Measurements from ENCODE around the gene NRAP.

The NRAP gene

GRCh38 chr10:113605268-113605978 lies 58.4 kb downstream of the NRAP start:
- no peak for DNase-seq (ENCODE audit: low read depth in 2 of 2)

GRCh38 chr10:113604572-113604971 lies 59.3 kb downstream of the NRAP start:
- DNase-seq (ENCODE audit: low read depth in 2 of 2) = no peak

GRCh38 chr10:113603057-113603777 lies 60.6 kb downstream of the NRAP start:
- no peak for DNase-seq (ENCODE audit: low read depth in 2 of 2)

- no peak for DNase-seq (ENCODE audit: low read depth in 2 of 2)
Observed at GRCh38 chr10:113600569-113600968, 63.3 kb downstream of the NRAP start.

- DNase-seq (ENCODE audit: low read depth in 2 of 2) = no peak
Observed at GRCh38 chr10:113594652-113595051, 69.2 kb downstream of the NRAP start.

GRCh38 chr10:113592380-113592779 lies 71.5 kb downstream of the NRAP start:
- DNase-seq (ENCODE audit: low read depth in 2 of 2) = no peak

- DNase-seq (ENCODE audit: low read depth in 2 of 2) = no peak
Observed at GRCh38 chr10:113590581-113590980, 73.3 kb downstream of the NRAP start.

- DNase-seq (ENCODE audit: low read depth in 2 of 2) = no peak
Observed at GRCh38 chr10:113589201-113589770, 74.6 kb downstream of the NRAP start.

- DNase-seq (ENCODE audit: low read depth in 2 of 2) = no peak
Observed at GRCh38 chr10:113585949-113586348, 77.9 kb downstream of the NRAP start.

GRCh38 chr10:113583571-113583970 lies 80.3 kb downstream of the NRAP start:
- DNase-seq (ENCODE audit: low read depth in 2 of 2) = no peak

- DNase-seq (ENCODE audit: low read depth in 2 of 2) = no peak
Observed at GRCh38 chr10:113581092-113581491, 82.7 kb downstream of the NRAP start.

GRCh38 chr10:113578773-113579172 lies 85.1 kb downstream of the NRAP start:
- no peak for DNase-seq (ENCODE audit: low read depth in 2 of 2)

GRCh38 chr10:113576852-113577251 lies 87.0 kb downstream of the NRAP start:
- no peak for DNase-seq (ENCODE audit: low read depth in 2 of 2)

- no peak for DNase-seq (ENCODE audit: low read depth in 2 of 2)
Observed at GRCh38 chr10:113573368-113573767, 90.5 kb downstream of the NRAP start.

- no peak for DNase-seq (ENCODE audit: low read depth in 2 of 2)
Observed at GRCh38 chr10:113572520-113573290, 91.1 kb downstream of the NRAP start.

GRCh38 chr10:113569576-113569975 lies 94.3 kb downstream of the NRAP start:
- no peak for DNase-seq (ENCODE audit: low read depth in 2 of 2)

GRCh38 chr10:113566888-113567287 lies 97.0 kb downstream of the NRAP start:
- DNase-seq (ENCODE audit: low read depth in 2 of 2) = no peak

- no peak for DNase-seq (ENCODE audit: low read depth in 2 of 2)
Observed at GRCh38 chr10:113565364-113565763, 98.5 kb downstream of the NRAP start.

GRCh38 chr10:113563306-113564088 lies 100.3 kb downstream of the NRAP start:
- peak; percentile 13 to 19 for DNase-seq (ENCODE audit: low read depth in 2 of 2)

GRCh38 chr10:113562704-113563103 lies 101.1 kb downstream of the NRAP start:
- DNase-seq (ENCODE audit: low read depth in 2 of 2) = no peak

GRCh38 chr10:113562069-113562468 lies 101.8 kb downstream of the NRAP start:
- DNase-seq (ENCODE audit: low read depth in 2 of 2) = no peak
